Psoas muscle (tissue), 8 donors: ENCODE results near the gene EIF5. TPM values are rescaled to one million over a fixed set of nuclear protein-coding genes. Genes with fewer than 3 reads are reported as not detected.

Experiments used
- ATAC-seq, 4 donors: fragments of 200-7000 bp; cut with Tn5 transposase; one replicate each; pipeline ENCODE4 v1.9.1; 2020; ENCODE audit warnings: moderate library complexity in 3 of 4, mild to moderate bottlenecking in 2 of 4
- DNase-seq, 2 donors: peaks; one replicate each; pipeline ENCODE4 v3.0.0-alpha.2; 2020
- H3K27ac ChIP-seq: fragments of 200-600 bp; one replicate; pipeline ENCODE4 v1.8.0; 2022
- H3K27me3 ChIP-seq, 3 donors: fragments of 200-600 bp in 1 of 3; one replicate each; pipeline versions ENCODE4 v1.6.1 to v1.8.0; 2013 to 2022; ENCODE audit warnings: low read length in 2 of 3, mild to moderate bottlenecking in 2 of 3, moderate library complexity in 1 of 3; ENCODE audit not compliant: insufficient read depth in 3 of 3
- H3K36me3 ChIP-seq, 2 donors: fragments of 200-600 bp in 1 of 2; one replicate each; pipeline versions ENCODE4 v1.6.1 to v1.8.0; 2013 to 2022; ENCODE audit warnings: low read depth in 1 of 2, mild to moderate bottlenecking in 1 of 2, moderate library complexity in 1 of 2; ENCODE audit not compliant: insufficient read depth in 1 of 2
- H3K4me1 ChIP-seq: fragments of 200-600 bp; one replicate; pipeline ENCODE4 v1.8.0; 2022
- H3K4me3 ChIP-seq: fragments of 200-600 bp; one replicate; pipeline ENCODE4 v1.8.0; 2022; ENCODE audit warnings: mild to moderate bottlenecking
- H3K9me3 ChIP-seq: fragments of 200-600 bp; one replicate; pipeline ENCODE4 v1.8.0; 2022
- CTCF ChIP-seq: fragments of 200-600 bp; IDR thresholded peaks from one replicate; pipeline ENCODE4 v1.8.0; 2022; ENCODE audit warnings: antibody characterized with exemption
- WGBS, 3 donors: extraction: QIAGEN DNeasy Blood & Tissue Kit; methylation state at CpG; one replicate each; pipeline versions ENCODE4 v1.1.6 to v1.1.7; 2013; 5-methylcytosine and 5-hydroxymethylcytosine counted together
- intact Hi-C, 2 donors: fragments of 100-400 bp; cut with DNase I; formaldehyde crosslinking; loops; one replicate each; pipeline versions ENCODE4 v1.11.0 to v1.14.2; 2022
- polyA plus RNA-seq, 3 donors: library from polyadenylated mRNA; stranded (reverse); fragments of 200-250 nt; gene quantifications; one replicate each; pipeline ENCODE4 v1.2.3, GENCODE V29; 2013
- total RNA-seq, 4 donors: library from RNA; stranded (reverse); fragmentation: NEBNext Ultra II Directional in 2 of 4; extraction: Animal tissue kit (Norgen Biotek cat#: 25700) in 2 of 4; gene quantifications; one replicate each; pipeline versions ENCODE4 v1.2.1 to v1.2.4, GENCODE V29; 2021 to 2023
- donor health status: healthy with polysubstance abuse.
- donor health status: DM: no; HTN: no; CAD: no; lungs with moderate emphysema.
- donor health status: Bipolar disorder and iron deficiency.
- donor health status: healthy.
- donor health status: DM: yes; HTN: yes; CAD: no.
- donor health status: DM: no; HTN: no; CAD: no.
- donor health status: DM: no; HTN: no; CAD: no.
- donor health status: DM: yes; HTN: yes; CAD: no.

The EIF5 gene
- total and polyA plus RNA-seq, 7 donors, result 163 to 535 (median 381) TPM

- Histone ChIP-seq H3K4me3 (no peak overlapping the region), H3K27ac (no peak overlapping the region), H3K27me3 (no peaks in the 10 kb centered on the region), H3K36me3 (no peaks in the 10 kb centered on the region), H3K9me3 (no peaks in the 10 kb centered on the region), H3K4me1 (peaks cover 13% of the 10 kb centered on the region)
- no peak for ATAC-seq
- no peak for TF ChIP-seq CTCF
- intact Hi-C loops, result no loop called here
- WGBS, 3 donors, result 87 to 91% (median 88%) methylated on average over 16 of the region's 16 CpGs
- DNase-seq, result no peak
Measured at GRCh38 chr14:103316721-103317121, 17.3 kb upstream of the EIF5 start.

GRCh38 chr14:103317251-103317650, 16.8 kb upstream of the EIF5 start:
- Histone ChIP-seq H3K27me3 (peaks cover 0 to 1% (median 0%) of the 10 kb centered on the region in 3 donors), H3K9me3 (no peaks in the 10 kb centered on the region), H3K27ac (no peak overlapping the region), H3K4me3 (no peak overlapping the region), H3K4me1 (peaks cover 13% of the 10 kb centered on the region), H3K36me3 (no peaks in the 10 kb centered on the region)
- 58 to 60% (median 59%) methylated on average over 9 of the region's 9 CpGs for WGBS, 3 donors
- no peak for ATAC-seq
- TF ChIP-seq CTCF, result no peak
- intact Hi-C loops, result no loop called here
- no peak for DNase-seq

GRCh38 chr14:103317976-103318580, 16.0 kb upstream of the EIF5 start:
- H3K9me3 ChIP-seq, result no peaks in the 10 kb centered on the region
- no peaks in the 10 kb centered on the region for H3K36me3 ChIP-seq
- H3K27me3 ChIP-seq, result peaks cover 0 to 5% (median 0%) of the 10 kb centered on the region in 3 donors
- intact Hi-C loops, result no loop called here
- H3K27ac ChIP-seq, result no peak overlapping the region
- ATAC-seq (no peak), DNase-seq (no peak)
- H3K4me1 ChIP-seq, result peaks cover 13% of the 10 kb centered on the region
- 87 to 89% (median 89%) methylated on average over 10 of the region's 10 CpGs for WGBS, 3 donors
- H3K4me3 ChIP-seq, result no peak overlapping the region
- TF ChIP-seq CTCF, result no peak

- ATAC-seq (no peak), DNase-seq (no peak)
- Histone ChIP-seq H3K4me3 (no peak overlapping the region), H3K4me1 (peaks cover 13% of the 10 kb centered on the region), H3K36me3 (no peaks in the 10 kb centered on the region), H3K27ac (no peak overlapping the region), H3K27me3 (peaks cover 0 to 5% (median 0%) of the 10 kb centered on the region in 3 donors), H3K9me3 (no peaks in the 10 kb centered on the region)
- intact Hi-C loops, result no loop called here
- 75 to 84% (median 83%) methylated on average over 6 of the region's 6 CpGs for WGBS, 3 donors
- no peak for TF ChIP-seq CTCF
Measured at GRCh38 chr14:103318750-103319419, 15.2 kb upstream of the EIF5 start.
